Stomach (tissue), 9 donors: ENCODE data around the gene IFT25. TPM values are rescaled to one million over a fixed set of nuclear protein-coding genes. Genes with fewer than 3 reads are reported as not detected.
A peak's percentile ranks its signal among the peaks of the same experiment; 100 is the strongest.

ENCODE experiments used
- DNase-seq, 2 donors: peaks; one replicate each; pipeline versions ENCODE4 v3.0.0 to v3.0.0-alpha.2; 2013 to 2019
- H3K27ac ChIP-seq, 5 donors: fragments of 200-600 bp in 4 of 5; sonication (generic) in 4 of 5; one replicate each; pipeline ENCODE4 v1.5.1; 2013 to 2019; ENCODE audit warnings: mild to moderate bottlenecking in 1 of 5, moderate library complexity in 1 of 5
- H3K27me3 ChIP-seq, 3 donors: fragments of 200-600 bp; sonication (generic); one replicate each; pipeline ENCODE4 v1.5.1; 2017 to 2019; ENCODE audit warnings: mixed run types in 1 of 3
- H3K36me3 ChIP-seq, 4 donors: fragments of 200-600 bp; sonication (generic); 1 replicate in 3 of 4; 2 replicates in 1 of 4; pipeline ENCODE4 v1.5.1; 2016 to 2019
- H3K4me1 ChIP-seq, 4 donors: fragments of 200-600 bp; sonication (generic); one replicate each; pipeline ENCODE4 v1.5.1; 2016 to 2019
- H3K4me3 ChIP-seq, 4 donors: fragments of 200-600 bp; sonication (generic) in 3 of 4; one replicate each; pipeline ENCODE4 v1.5.1; 2016 to 2019; ENCODE audit warnings: mild to moderate bottlenecking in 1 of 4
- H3K9me3 ChIP-seq, 4 donors: fragments of 200-600 bp; sonication (generic); one replicate each; pipeline ENCODE4 v1.5.1; 2016 to 2019
- EP300 ChIP-seq: sonication (generic); formaldehyde crosslinking; IDR thresholded peaks from one replicate; pipeline ENCODE4 v1.6.1; 2017; ENCODE audit warnings: antibody characterized with exemption
- POLR2A ChIP-seq, 4 donors: fragments of 450-650 bp; IDR thresholded peaks; one replicate each; pipeline ENCODE4 v1.6.1; 2016; ENCODE audit warnings: antibody characterized with exemption in 4 of 4, control low read depth in 2 of 4, mild to moderate bottlenecking in 1 of 4, moderate library complexity in 1 of 4
- POLR2AphosphoS5 ChIP-seq, 3 donors: sonication (generic); formaldehyde crosslinking; IDR thresholded peaks; one replicate each; pipeline ENCODE4 v1.6.1; 2016; ENCODE audit warnings: antibody characterized with exemption in 3 of 3
- WGBS, 5 donors: extraction: QIAGEN DNeasy Blood & Tissue Kit in 3 of 5; methylation state at CpG; one replicate each; pipeline versions ENCODE4 v1.1.5 to v1.1.7; 2013 to 2018; 5-methylcytosine and 5-hydroxymethylcytosine counted together
- intact Hi-C: fragments of 100-400 bp; cut with DNase I; formaldehyde crosslinking; loops from one replicate; pipeline ENCODE4 v1.15.1; 2023; ENCODE audit warnings: low total_unique reads
- polyA plus RNA-seq, 3 donors: library from polyadenylated mRNA; stranded (reverse); fragments of 200-250 nt; gene quantifications; one replicate each; pipeline ENCODE4 v1.2.3, GENCODE V29; 2013
- total RNA-seq, 5 donors: library from RNA; depleted of rRNA; stranded (reverse); fragments of >200 nt; gene quantifications; one replicate each; pipeline versions ENCODE4 v1.1.0 to v1.2.3, GENCODE V29; 2014 to 2016
- TF ChIP-seq, protein P1 (sequence below), 7 experiments: fragments of 450-650 bp in 4 of 7; fragments of 200-600 bp in 3 of 7; sonication (generic) in 3 of 7; IDR thresholded peaks; one replicate each; pipeline ENCODE4 v1.5.1; 2016 to 2019; ENCODE audit warnings: antibody characterized with exemption in 7 of 7, control low read depth in 2 of 7, mild to moderate bottlenecking in 1 of 7
- donor health status: healthy with polysubstance abuse.
- donor health status: Bipolar disorder and iron deficiency.
- donor health status: healthy.

Gene IFT25
- total and polyA plus RNA-seq, 8 donors = 5.8 to 71.2 (median 40.9) TPM

DNA sequence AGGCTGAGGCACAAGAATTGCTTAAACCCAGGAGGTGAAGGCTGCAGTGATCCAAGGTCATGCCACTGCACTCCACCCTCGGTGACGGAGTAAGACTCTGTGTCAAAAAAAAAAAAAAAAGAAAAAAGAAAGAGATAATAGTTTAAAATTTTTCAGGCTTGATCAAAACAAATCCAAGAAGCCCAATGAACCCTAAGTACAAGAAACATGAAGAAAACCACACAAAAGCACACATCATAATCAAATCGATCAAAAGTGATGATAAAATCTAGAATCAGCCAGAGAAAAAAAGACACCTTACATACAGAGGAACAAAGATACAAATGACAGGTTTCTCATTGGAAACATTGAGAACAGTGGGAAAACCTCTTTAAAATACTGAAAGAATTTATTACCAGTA, 41.0 kb upstream of the IFT25 start:
- peaks cover 0 to 14% (median 6%) of the 10 kb centered on the region in 4 donors for H3K4me1 ChIP-seq
- H3K27ac ChIP-seq = no peak overlapping the region
- no peaks in the 10 kb centered on the region for H3K27me3 ChIP-seq
- intact Hi-C loops = no loop called here
- H3K4me3 ChIP-seq = no peak overlapping the region
- no peak for TF ChIP-seq EP300
- TF ChIP-seq POLR2A (IDR thresholded peaks at IDR 0.05) = no peak
- no peak for TF ChIP-seq POLR2AphosphoS5 (IDR thresholded peaks at IDR 0.05)
- TF ChIP-seq, protein P1, sequence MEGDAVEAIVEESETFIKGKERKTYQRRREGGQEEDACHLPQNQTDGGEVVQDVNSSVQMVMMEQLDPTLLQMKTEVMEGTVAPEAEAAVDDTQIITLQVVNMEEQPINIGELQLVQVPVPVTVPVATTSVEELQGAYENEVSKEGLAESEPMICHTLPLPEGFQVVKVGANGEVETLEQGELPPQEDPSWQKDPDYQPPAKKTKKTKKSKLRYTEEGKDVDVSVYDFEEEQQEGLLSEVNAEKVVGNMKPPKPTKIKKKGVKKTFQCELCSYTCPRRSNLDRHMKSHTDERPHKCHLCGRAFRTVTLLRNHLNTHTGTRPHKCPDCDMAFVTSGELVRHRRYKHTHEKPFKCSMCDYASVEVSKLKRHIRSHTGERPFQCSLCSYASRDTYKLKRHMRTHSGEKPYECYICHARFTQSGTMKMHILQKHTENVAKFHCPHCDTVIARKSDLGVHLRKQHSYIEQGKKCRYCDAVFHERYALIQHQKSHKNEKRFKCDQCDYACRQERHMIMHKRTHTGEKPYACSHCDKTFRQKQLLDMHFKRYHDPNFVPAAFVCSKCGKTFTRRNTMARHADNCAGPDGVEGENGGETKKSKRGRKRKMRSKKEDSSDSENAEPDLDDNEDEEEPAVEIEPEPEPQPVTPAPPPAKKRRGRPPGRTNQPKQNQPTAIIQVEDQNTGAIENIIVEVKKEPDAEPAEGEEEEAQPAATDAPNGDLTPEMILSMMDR (IDR thresholded peaks at IDR 0.05) = no peak
- no peak for DNase-seq
- WGBS, 5 donors = 82 to 92% (median 88%) methylated on average over 3 of the region's 3 CpGs
- H3K9me3 ChIP-seq = no peaks in the 10 kb centered on the region
- H3K36me3 ChIP-seq = no peaks in the 10 kb centered on the region

DNA sequence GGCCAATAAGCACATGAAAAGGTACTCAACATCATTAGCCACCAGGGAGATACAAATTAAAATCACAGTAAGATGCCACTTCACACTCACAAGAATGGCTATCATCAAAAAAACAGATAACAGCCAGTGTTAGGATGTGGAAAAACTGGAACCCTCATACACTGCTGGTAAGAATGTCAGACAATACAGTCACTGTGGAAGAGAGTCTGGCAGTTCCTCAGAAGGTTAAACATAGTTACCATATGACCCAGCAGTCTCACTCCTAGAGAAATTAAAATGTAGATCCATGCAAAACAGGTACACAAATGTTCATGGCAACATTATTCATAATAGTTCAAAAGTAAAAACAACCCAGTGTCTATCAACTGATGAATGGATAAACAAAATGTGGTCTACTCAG, 39.2 kb upstream of the IFT25 start:
- Histone ChIP-seq H3K4me3 (no peak overlapping the region), H3K9me3 (no peaks in the 10 kb centered on the region), H3K27me3 (no peaks in the 10 kb centered on the region), H3K4me1 (peaks cover 0 to 14% (median 6%) of the 10 kb centered on the region in 4 donors), H3K27ac (no peak overlapping the region), H3K36me3 (no peaks in the 10 kb centered on the region)
- DNase-seq = no peak
- intact Hi-C loops = no loop called here
- no peak for TF ChIP-seq EP300
- TF ChIP-seq POLR2A (IDR thresholded peaks at IDR 0.05) = no peak
- no peak for TF ChIP-seq POLR2AphosphoS5 (IDR thresholded peaks at IDR 0.05)
- TF ChIP-seq, protein P1 (IDR thresholded peaks at IDR 0.05) = no peak

DNA sequence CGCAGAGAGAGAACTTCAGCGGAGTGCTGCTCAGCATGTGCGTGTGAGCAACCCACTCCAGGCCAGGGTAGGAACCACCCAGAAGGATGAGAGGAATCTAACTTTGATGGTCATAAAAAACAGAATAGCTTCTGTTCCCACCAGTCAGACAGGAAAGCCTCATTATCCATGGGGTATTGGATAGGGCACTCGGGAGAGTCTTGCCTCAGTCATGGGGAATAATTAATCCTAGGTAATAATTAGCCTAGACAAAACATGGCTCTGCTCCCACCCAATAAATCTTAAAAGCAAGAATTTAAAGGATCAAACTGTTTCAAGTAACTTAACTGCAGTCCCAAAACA, 37.2 kb upstream of the IFT25 start:
- H3K27me3 ChIP-seq = no peaks in the 10 kb centered on the region
- H3K36me3 ChIP-seq = no peaks in the 10 kb centered on the region
- TF ChIP-seq EP300 (no peak), POLR2A (IDR thresholded peaks at IDR 0.05) (no peak), POLR2AphosphoS5 (IDR thresholded peaks at IDR 0.05) (no peak)
- TF ChIP-seq, protein P1 (IDR thresholded peaks at IDR 0.05) = no peak
- H3K9me3 ChIP-seq = no peaks in the 10 kb centered on the region
- WGBS, 5 donors = 16 to 30% (median 26%) methylated on average over 4 of the region's 4 CpGs
- DNase-seq = no peak
- peak overlapping the region; percentile 25 to 40 (median 37) for H3K4me3 ChIP-seq
- H3K27ac ChIP-seq = peak overlapping the region in 3 of 5 donors; percentile 10 to 69 (median 36)
- intact Hi-C loops = no loop called here
- peaks cover 0 to 14% (median 6%) of the 10 kb centered on the region in 4 donors for H3K4me1 ChIP-seq

DNA sequence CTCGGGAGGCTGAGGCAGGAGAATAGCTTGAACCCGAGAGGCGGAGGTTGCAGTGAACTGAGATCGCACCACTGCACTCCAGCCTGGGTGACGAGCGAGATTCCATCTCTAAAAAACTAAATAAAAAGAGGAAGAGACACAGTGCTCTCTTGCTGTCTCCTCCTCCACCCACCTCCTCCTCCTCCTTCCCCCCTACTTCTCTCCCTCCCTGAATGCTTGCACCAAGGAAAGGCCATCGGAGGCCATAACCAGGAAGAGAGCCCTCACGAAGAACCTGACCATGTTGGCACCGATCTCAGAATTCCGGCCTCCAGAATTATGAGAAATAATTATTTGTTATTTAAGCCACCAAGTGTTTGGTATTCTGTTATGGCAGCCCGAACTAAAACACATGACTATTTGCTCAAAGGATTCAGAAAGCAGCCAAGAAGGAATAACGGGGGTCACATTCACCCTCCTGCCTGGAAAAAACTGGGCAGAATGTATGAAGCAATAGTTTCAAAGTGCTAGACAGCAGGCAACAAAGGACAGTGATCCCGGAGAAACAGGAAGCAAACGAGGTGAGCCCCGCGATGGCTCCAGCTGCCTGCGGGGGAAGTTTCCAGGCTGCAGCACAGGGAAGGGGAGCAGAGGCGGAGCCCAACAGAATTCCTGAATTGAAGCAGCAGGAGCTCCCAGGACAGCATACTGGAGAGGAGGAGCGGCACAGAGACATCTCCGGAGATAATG, 36.7 kb upstream of the IFT25 start:
- Histone ChIP-seq H3K9me3 (no peaks in the 10 kb centered on the region), H3K27me3 (no peaks in the 10 kb centered on the region), H3K4me3 (peak overlapping the region; percentile 25 to 40 (median 37)), H3K27ac (peak overlapping the region in 4 of 5 donors; percentile 9 to 69 (median 23)), H3K4me1 (peaks cover 0 to 14% (median 6%) of the 10 kb centered on the region in 4 donors), H3K36me3 (no peaks in the 10 kb centered on the region)
- intact Hi-C loops = no loop called here
- peak in 1 of 2 donors; percentile 71 for DNase-seq
- 34 to 41% (median 38%) methylated on average over 20 of the region's 20 CpGs for WGBS, 5 donors
- TF ChIP-seq, protein P1 (IDR thresholded peaks at IDR 0.05) = no peak
- TF ChIP-seq EP300 = no peak
- TF ChIP-seq POLR2A (IDR thresholded peaks at IDR 0.05) = no peak
- no peak for TF ChIP-seq POLR2AphosphoS5 (IDR thresholded peaks at IDR 0.05)
